ENCODE measurements around the gene GPR18. TPM values are rescaled to one million over a fixed set of nuclear protein-coding genes. Genes with fewer than 3 reads are reported as not detected.
"Not testable (repeated sequence)": the region's sequence is repeated elsewhere in the genome, so short reads cannot be mapped to it uniquely, and the experiment has no call there.

GPR18 gene
- total RNA-seq, 4 donors from 2014 or later, result 1.1 to 2.1 TPM; not detected in 2

DNA sequence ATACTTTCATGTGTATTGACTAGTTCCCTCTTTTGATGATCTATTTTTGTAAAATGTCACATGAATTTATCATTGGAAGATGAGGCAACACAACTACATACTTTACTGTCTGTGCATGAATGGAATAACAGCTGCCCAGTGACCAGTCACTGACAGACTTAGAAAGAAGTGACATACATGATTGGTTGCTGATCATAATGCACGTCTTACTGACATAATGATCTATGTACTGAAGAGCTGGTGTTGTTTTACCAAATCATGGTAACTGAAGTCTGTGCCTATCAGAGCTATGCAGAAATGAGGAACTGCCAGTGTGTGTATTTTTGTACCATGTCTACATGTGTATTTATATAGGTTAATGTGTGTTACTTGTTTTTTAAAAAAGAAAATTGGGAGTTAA is 26.5 kb downstream of the GPR18 start:
- Histone ChIP-seq H3K4me3 (no peak overlapping the region), H3K27me3 (no peaks in the 10 kb centered on the region), H3K27ac (no peak overlapping the region), H3K9me3 (no peaks in the 10 kb centered on the region), H3K36me3 (no peaks in the 10 kb centered on the region), H3K4me1 (no peaks in the 10 kb centered on the region)
- intact Hi-C loops (cut with DNase I; ENCODE audit: low total_unique reads), result no loop called here
- no peak for DNase-seq
- TF ChIP-seq POLR2A (IDR thresholded peaks at IDR 0.05), result no peak
- TF ChIP-seq, protein P1, sequence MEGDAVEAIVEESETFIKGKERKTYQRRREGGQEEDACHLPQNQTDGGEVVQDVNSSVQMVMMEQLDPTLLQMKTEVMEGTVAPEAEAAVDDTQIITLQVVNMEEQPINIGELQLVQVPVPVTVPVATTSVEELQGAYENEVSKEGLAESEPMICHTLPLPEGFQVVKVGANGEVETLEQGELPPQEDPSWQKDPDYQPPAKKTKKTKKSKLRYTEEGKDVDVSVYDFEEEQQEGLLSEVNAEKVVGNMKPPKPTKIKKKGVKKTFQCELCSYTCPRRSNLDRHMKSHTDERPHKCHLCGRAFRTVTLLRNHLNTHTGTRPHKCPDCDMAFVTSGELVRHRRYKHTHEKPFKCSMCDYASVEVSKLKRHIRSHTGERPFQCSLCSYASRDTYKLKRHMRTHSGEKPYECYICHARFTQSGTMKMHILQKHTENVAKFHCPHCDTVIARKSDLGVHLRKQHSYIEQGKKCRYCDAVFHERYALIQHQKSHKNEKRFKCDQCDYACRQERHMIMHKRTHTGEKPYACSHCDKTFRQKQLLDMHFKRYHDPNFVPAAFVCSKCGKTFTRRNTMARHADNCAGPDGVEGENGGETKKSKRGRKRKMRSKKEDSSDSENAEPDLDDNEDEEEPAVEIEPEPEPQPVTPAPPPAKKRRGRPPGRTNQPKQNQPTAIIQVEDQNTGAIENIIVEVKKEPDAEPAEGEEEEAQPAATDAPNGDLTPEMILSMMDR (IDR thresholded peaks at IDR 0.05), result no peak

DNA sequence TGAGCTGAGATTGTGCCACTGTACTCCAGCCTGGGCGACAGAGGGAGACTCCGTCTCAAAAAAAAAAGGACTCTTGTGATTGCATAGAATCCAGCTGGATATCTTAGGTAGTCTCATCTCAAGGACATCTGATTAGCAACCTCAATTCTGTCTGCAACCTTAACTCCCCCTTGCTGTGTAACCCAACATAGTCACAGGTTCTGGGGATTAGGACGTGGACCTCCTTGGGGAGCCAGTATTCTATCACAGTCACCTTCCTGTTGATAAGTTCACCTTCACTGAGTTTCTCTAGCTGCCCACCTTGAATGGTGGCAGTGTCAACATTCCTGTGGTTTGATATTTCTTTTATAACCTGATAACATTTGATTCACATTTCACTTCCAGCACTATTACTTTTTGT is 27.2 kb downstream of the GPR18 start:
- Histone ChIP-seq H3K36me3 (no peaks in the 10 kb centered on the region), H3K4me1 (no peaks in the 10 kb centered on the region), H3K4me3 (no peak overlapping the region), H3K27ac (no peak overlapping the region), H3K9me3 (no peaks in the 10 kb centered on the region), H3K27me3 (no peaks in the 10 kb centered on the region)
- no peak for TF ChIP-seq POLR2A (IDR thresholded peaks at IDR 0.05)
- TF ChIP-seq, protein P1 (IDR thresholded peaks at IDR 0.05), result no peak
- intact Hi-C loops (cut with DNase I; ENCODE audit: low total_unique reads), result no loop called here
- DNase-seq, result no peak

DNA sequence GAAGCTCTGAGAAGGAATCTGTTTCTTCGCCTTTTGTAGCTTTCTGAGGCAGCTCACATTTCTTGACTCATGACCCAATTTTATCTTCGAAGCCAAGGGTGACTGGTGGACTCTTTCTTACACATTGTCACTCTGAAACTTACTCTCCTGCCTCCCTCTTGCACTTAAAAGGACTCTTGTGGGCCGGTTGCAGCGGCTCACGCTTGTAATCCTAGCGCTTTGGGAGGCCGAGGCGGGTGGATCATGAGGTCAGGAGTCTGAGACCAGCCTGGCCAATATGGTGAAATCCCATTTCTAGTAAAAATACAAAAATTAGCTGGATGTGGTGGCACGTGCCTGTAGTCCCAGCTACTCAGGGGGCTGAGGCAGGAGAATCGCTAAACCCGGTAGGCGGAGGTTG is 27.6 kb downstream of the GPR18 start:
- intact Hi-C loops (cut with DNase I; ENCODE audit: low total_unique reads); H3K27me3 ChIP-seq; H3K4me3 ChIP-seq; DNase-seq; H3K36me3 ChIP-seq; H3K9me3 ChIP-seq; H3K4me1 ChIP-seq; H3K27ac ChIP-seq: not testable (repeated sequence)

DNA sequence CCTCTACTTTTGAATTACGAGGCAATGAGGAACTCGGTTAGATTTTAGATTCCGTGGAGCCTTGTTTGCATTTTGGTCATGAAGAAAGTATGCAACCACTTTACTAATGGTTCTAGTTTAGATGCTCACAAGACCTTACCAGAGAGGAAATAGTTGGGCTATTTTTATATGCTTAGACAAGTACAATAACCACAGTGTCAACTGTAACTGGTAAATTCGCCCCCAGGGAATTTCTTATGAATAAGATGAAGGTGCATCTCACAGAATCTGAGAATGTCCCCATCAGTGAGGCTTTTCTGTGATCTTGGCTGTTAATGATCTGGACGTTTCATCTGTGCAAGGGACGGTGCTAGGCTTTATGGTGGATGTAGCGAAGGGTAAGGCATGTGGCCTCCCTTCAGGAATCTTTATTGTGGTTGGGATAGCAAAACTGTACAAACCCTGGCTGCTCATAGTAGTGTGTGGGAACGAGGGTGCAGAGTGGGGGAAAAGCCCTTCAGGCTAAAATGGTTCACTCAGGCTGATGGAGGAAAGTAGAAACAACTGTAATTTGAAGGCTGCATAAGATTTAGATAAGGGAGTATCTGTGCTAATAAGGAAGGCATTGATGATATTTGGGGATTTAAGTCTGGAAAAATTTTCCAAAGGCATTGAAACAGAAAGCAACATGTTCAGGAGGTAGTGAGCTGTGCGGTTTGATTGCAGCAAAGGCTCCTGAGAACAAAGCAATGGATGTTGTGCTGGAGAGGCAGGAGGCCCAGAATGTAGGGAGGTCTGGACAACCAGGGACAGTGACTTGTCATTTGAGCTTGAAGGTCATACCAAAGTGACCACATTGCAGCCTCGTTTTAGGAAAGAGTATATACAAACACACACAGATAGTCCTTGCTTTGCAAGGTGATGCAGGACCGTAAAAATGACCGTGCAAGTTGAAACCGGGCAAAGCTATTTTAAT is 29.2 kb downstream of the GPR18 start:
- intact Hi-C loops (cut with DNase I; ENCODE audit: low total_unique reads), result no loop called here
- no peak for DNase-seq
- Histone ChIP-seq H3K9me3 (no peaks in the 10 kb centered on the region), H3K27ac (no peak overlapping the region), H3K27me3 (no peaks in the 10 kb centered on the region), H3K4me1 (no peaks in the 10 kb centered on the region), H3K36me3 (no peaks in the 10 kb centered on the region), H3K4me3 (no peak overlapping the region)
- TF ChIP-seq POLR2A (IDR thresholded peaks at IDR 0.05), result no peak
- TF ChIP-seq, protein P1 (IDR thresholded peaks at IDR 0.05), result no peak

DNA sequence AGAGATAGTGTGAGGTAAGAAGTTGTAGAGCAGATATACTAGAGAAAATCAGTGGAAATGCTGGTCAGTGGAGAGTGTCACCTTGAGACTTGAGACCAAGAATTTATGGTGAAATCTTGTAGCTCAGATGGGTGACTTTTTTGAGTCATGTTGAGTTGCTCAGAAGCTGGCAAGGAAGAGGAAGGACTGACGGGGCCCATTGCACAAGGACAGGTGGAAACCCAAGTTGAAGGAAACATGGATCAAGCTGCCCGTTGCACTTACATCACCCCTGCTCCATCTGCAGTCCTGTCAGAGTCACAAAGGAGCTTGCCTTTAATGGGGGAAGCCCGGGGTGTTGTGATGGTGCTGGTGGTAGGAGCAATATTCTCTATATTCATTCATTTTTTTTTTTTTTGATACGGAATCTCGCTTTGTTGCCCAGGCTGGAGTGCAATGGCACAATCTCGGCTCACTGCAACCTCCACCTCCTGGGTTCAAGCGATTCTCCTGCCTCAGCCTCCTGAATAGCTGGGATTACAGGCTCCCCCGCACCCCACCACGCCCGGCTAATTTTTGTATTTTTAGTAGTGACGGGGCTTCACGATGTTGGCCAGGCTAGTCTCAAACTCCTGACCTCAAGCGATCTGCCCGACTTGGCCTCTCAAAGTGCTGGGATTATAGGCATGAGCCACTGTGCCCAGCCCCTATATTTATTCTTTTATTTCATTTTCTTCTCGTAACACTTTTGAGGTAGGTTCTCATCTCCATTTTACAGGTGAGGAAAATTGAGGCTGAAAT is 30.1 kb downstream of the GPR18 start:
- H3K9me3 ChIP-seq, result no peaks in the 10 kb centered on the region
- no peak for DNase-seq
- H3K4me3 ChIP-seq, result no peak overlapping the region
- H3K4me1 ChIP-seq, result no peaks in the 10 kb centered on the region
- no peaks in the 10 kb centered on the region for H3K27me3 ChIP-seq
- intact Hi-C loops (cut with DNase I; ENCODE audit: low total_unique reads), result no loop called here
- no peaks in the 10 kb centered on the region for H3K36me3 ChIP-seq
- TF ChIP-seq, protein P1 (IDR thresholded peaks at IDR 0.05), result no peak
- TF ChIP-seq POLR2A (IDR thresholded peaks at IDR 0.05), result no peak
- no peak overlapping the region for H3K27ac ChIP-seq

All from uterus (tissue), 4 donors.